WTC11 (cell line): ENCODE results near the gene ZCRB1. TPM values are rescaled to one million over a fixed set of nuclear protein-coding genes. Genes with fewer than 3 reads are reported as not detected.

Experiments
- ATAC-seq: fragments of 200-7000 bp; cut with Tn5 transposase; 2 replicates; pipeline ENCODE4 v1.10.0; 2021; ENCODE audit warnings: mild to moderate bottlenecking, moderate library complexity
- CTCF ChIA-PET: fragments of 300-600 bp; sonication (Branson Sonifier 250); formaldehyde crosslinking; loops from one replicate; lab custom pipeline; 2021; ENCODE audit warnings: antibody characterized with exemption; lab: Charles Lee
- POLR2A ChIA-PET: fragments of 350-600 bp; sonication (Branson Sonifier 250); formaldehyde crosslinking; loops from one replicate; lab custom pipeline; 2021; ENCODE audit warnings: antibody characterized with exemption; lab: Charles Lee
- DNase-seq: peaks from one replicate; pipeline ENCODE4 v3.0.0; 2021; ENCODE audit warnings: low spot score
- H3K27ac Mint-ChIP-seq: 2 replicates; pipeline ENCODE4 v1.8.0; 2021; ENCODE audit warnings: mixed read lengths
- H3K27me3 Mint-ChIP-seq: 2 replicates; pipeline ENCODE4 v1.8.0; 2021; ENCODE audit warnings: low read depth, mild to moderate bottlenecking, moderate library complexity, mixed read lengths
- H3K36me3 Mint-ChIP-seq: 2 replicates; pipeline ENCODE4 v1.8.0; 2021; ENCODE audit warnings: mixed read lengths
- H3K4me1 Mint-ChIP-seq: 2 replicates; pipeline ENCODE4 v1.8.0; 2022; ENCODE audit warnings: mixed read lengths
- H3K4me3 Mint-ChIP-seq: 2 replicates; pipeline ENCODE4 v1.8.0; 2021; ENCODE audit warnings: mild to moderate bottlenecking, moderate library complexity, mixed read lengths
- H3K9me3 Mint-ChIP-seq: 2 replicates; pipeline ENCODE4 v1.8.0; 2021; ENCODE audit warnings: mixed read lengths
- ATF2 ChIP-seq: sonication (generic); formaldehyde crosslinking; IDR thresholded peaks from 2 replicates; pipeline ENCODE4 v1.8.1; 2022; ENCODE audit warnings: low read depth, missing genetic modification reagents, borderline replicate concordance
- ATF3 ChIP-seq: sonication (generic); formaldehyde crosslinking; conservative IDR thresholded peaks from 2 replicates; pipeline ENCODE4 v1.8.1; 2022; ENCODE audit warnings: mild to moderate bottlenecking, missing genetic modification reagents
- CBFB ChIP-seq: sonication (generic); formaldehyde crosslinking; IDR thresholded peaks from 2 replicates; pipeline ENCODE4 v1.8.1; 2022; ENCODE audit warnings: mild to moderate bottlenecking, low read depth, missing genetic modification reagents
- NR1H2 ChIP-seq: sonication (generic); formaldehyde crosslinking; IDR thresholded peaks from 2 replicates; pipeline ENCODE4 v1.9.0; 2021; ENCODE audit warnings: mild to moderate bottlenecking, moderate library complexity, missing genetic modification reagents
- NR2C2 ChIP-seq: sonication (generic); formaldehyde crosslinking; IDR thresholded peaks from 2 replicates; pipeline ENCODE4 v1.8.0; 2022; ENCODE audit warnings: mild to moderate bottlenecking, missing genetic modification reagents
- PRRX2 ChIP-seq: fragments of 250-450 bp; sonication (Bioruptor Pico); IDR thresholded peaks from 2 replicates; pipeline ENCODE4 v1.8.0; 2021; ENCODE audit warnings: mild to moderate bottlenecking
- SMAD3 ChIP-seq: sonication (generic); formaldehyde crosslinking; IDR thresholded peaks from 2 replicates; pipeline ENCODE4 v1.8.0; 2022; ENCODE audit warnings: missing genetic modification reagents, mild to moderate bottlenecking, borderline replicate concordance
- TP53 ChIP-seq: sonication (generic); formaldehyde crosslinking; IDR thresholded peaks from 2 replicates; pipeline ENCODE4 v1.8.1; 2023; ENCODE audit warnings: mild to moderate bottlenecking, missing genetic modification reagents
- USF2 ChIP-seq: sonication (generic); formaldehyde crosslinking; IDR thresholded peaks from 2 replicates; pipeline ENCODE4 v1.8.1; 2023; ENCODE audit warnings: mild to moderate bottlenecking, missing genetic modification reagents, moderate library complexity
- ZBTB43 ChIP-seq: sonication (generic); formaldehyde crosslinking; IDR thresholded peaks from 2 replicates; pipeline ENCODE4 v1.8.1; 2023; ENCODE audit warnings: mild to moderate bottlenecking, missing genetic modification reagents
- ZMAT4 ChIP-seq: fragments of 250-450 bp; sonication (Bioruptor Pico); IDR thresholded peaks from 2 replicates; pipeline ENCODE4 v1.9.0; 2021; ENCODE audit warnings: mild to moderate bottlenecking
- ZNF219 ChIP-seq: sonication (generic); formaldehyde crosslinking; IDR thresholded peaks from 2 replicates; pipeline ENCODE4 v1.8.0; 2023; ENCODE audit warnings: missing genetic modification reagents, mild to moderate bottlenecking, borderline replicate concordance
- ZNF232 ChIP-seq: sonication (generic); formaldehyde crosslinking; IDR thresholded peaks from 2 replicates; pipeline ENCODE4 v1.8.0; 2022; ENCODE audit warnings: mild to moderate bottlenecking, missing genetic modification reagents
- ZNF281 ChIP-seq: sonication (generic); formaldehyde crosslinking; IDR thresholded peaks from 2 replicates; pipeline ENCODE4 v1.8.0; 2023; ENCODE audit warnings: mild to moderate bottlenecking, missing genetic modification reagents
- ZNF532 ChIP-seq: fragments of 250-450 bp; sonication (Bioruptor Pico); IDR thresholded peaks from 2 replicates; pipeline ENCODE4 v1.9.0; 2021; ENCODE audit warnings: mild to moderate bottlenecking, borderline replicate concordance
- ZSCAN18 ChIP-seq: fragments of 250-450 bp; sonication (Bioruptor Pico); IDR thresholded peaks from 2 replicates; pipeline ENCODE4 v2.1.2; 2022; ENCODE audit warnings: mild to moderate bottlenecking, moderate library complexity
- total RNA-seq: library from RNA; stranded (reverse); gene quantifications from 3 replicates; pipeline ENCODE4 v1.2.3, GENCODE V29; 2021

Gene ZCRB1
- total RNA-seq, 1 experiment from 2014 or later = 58.3 TPM

GRCh38 chr12:42284876-42285275 is 41.0 kb downstream of the ZCRB1 start:
- DNase-seq = no peak
- CTCF ChIA-PET = no interaction called here
- H3K36me3 Mint-ChIP-seq = no peaks in the 10 kb centered on the region
- no peak for TF ChIP-seq CBFB
- no peak for TF ChIP-seq USF2 (CRISPR knock-in tag)
- TF ChIP-seq ZNF219 (CRISPR knock-in tag) = no peak
- no peak for TF ChIP-seq PRRX2 (CRISPR knock-in tag)
- TF ChIP-seq TP53 (CRISPR knock-in tag) = no peak
- TF ChIP-seq SMAD3 (CRISPR knock-in tag) = no peak
- no peak for TF ChIP-seq ZSCAN18
- no peak for TF ChIP-seq NR2C2 (CRISPR knock-in tag)
- TF ChIP-seq ZBTB43 = no peak
- no peak for TF ChIP-seq ZNF532
- no peak for TF ChIP-seq ZMAT4 (CRISPR knock-in tag)
- no peak for TF ChIP-seq ZNF232 (CRISPR knock-in tag)
- no peak for TF ChIP-seq NR1H2 (CRISPR knock-in tag)
- TF ChIP-seq ATF2 = no peak
- no peak for TF ChIP-seq ZNF281
- no peak for TF ChIP-seq ATF3 (CRISPR knock-in tag)
- H3K4me1 Mint-ChIP-seq = no peaks in the 10 kb centered on the region
- ATAC-seq = no peak
- POLR2A ChIA-PET = no interaction called here
- H3K9me3 Mint-ChIP-seq = no peaks in the 10 kb centered on the region
- H3K27ac Mint-ChIP-seq = no peak overlapping the region
- H3K4me3 Mint-ChIP-seq = no peak overlapping the region
- no peaks in the 10 kb centered on the region; the same call in none of the 2 replicates for H3K27me3 Mint-ChIP-seq
